AG04450 (cell line): Measurements from ENCODE around the gene ACTL10. TPM values are rescaled to one million over a fixed set of nuclear protein-coding genes. Genes with fewer than 3 reads are reported as not detected.

Experiments
- CTCF ChIA-PET: fragments of 300-600, 350-600 bp; formaldehyde crosslinking; extraction: SDS; loops from one replicate; lab custom pipeline; 2022; ENCODE audit warnings: antibody characterized with exemption, inconsistent platforms; lab: Charles Lee
- POLR2A ChIA-PET: fragments of 350-600 bp; formaldehyde crosslinking; extraction: SDS; loops from one replicate; lab custom pipeline; 2021; ENCODE audit warnings: antibody characterized with exemption, inconsistent platforms; lab: Yijun Ruan, JAX
- DNase-seq: peaks from one replicate; pipeline ENCODE4 v3.0.0-alpha.2; 2011; ENCODE audit warnings: low read depth, low spot score
- H3K27ac ChIP-seq: one replicate; pipeline ENCODE4 v1.5.1; 2012; ENCODE audit warnings: low read depth, low read length, control low read depth
- H3K27me3 ChIP-seq: one replicate; pipeline ENCODE4 v1.6.0; 2012; ENCODE audit warnings: low read length; ENCODE audit not compliant: control insufficient read depth, insufficient read depth
- H3K4me3 ChIP-seq: 2 replicates; pipeline ENCODE4 v1.5.1; 2011; ENCODE audit warnings: mild to moderate bottlenecking, low read depth, low read length, control low read depth
- H3K9me3 ChIP-seq: 2 replicates; pipeline ENCODE4 v1.5.1; 2012; ENCODE audit warnings: low read length; ENCODE audit not compliant: control insufficient read depth, insufficient read depth
- polyA plus RNA-seq: library from polyadenylated mRNA; depleted of rRNA; stranded (reverse); fragments of >200 nt; gene quantifications from 2 replicates; pipeline ENCODE4 v1.2.3, GENCODE V29; 2011
- TF ChIP-seq, protein P1 (sequence below): IDR thresholded peaks from 2 replicates; pipeline ENCODE4 v1.5.1; 2011; ENCODE audit warnings: low read depth, low read length, control low read depth, inconsistent platforms

The ACTL10 gene
- polyA plus RNA-seq, 1 experiment, result 0.41 TPM

DNA sequence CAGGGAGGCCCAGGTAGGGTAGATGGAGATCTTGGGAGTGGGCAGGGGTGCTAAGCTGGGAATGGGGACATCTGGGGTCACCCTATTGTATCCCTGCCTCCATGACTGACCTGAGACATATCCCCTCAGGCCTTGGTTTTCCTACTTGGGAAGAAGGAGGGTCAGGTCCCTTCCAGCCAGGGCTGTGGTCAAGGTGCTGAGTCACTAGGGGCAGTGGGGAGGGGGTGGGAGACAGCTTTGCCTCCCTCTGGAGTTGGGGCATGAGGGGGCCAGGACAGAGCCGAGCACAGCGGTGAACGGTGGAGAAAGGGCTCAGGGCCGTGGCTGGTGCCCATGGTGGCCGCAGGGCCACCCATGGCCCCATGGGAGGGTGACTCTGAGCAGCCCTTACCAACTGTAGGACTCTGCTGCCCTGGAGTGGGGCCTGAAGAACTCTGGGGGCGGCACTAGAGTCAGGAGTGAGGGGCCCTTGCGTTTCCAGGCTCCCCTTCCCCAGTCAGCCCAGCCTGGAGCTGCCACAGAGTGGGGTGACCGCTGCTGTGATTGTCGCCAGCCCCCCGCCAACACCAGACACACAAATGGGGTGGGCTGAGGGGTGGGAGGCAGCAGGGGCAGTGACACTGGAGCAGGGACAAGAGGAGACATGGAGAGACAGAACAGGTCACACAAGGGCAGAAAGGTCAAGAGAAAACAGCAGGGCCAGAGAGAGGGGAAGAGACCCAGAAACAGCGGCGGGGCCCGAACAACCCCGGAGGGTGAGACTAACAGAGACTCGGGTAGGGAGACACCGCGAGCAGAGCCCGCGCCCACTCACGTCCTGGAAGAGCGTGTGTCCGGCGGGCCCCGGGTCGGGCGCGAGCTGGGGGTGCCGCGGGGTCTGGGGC is 6.9 kb downstream of the ACTL10 start:
- TF ChIP-seq, protein P1, sequence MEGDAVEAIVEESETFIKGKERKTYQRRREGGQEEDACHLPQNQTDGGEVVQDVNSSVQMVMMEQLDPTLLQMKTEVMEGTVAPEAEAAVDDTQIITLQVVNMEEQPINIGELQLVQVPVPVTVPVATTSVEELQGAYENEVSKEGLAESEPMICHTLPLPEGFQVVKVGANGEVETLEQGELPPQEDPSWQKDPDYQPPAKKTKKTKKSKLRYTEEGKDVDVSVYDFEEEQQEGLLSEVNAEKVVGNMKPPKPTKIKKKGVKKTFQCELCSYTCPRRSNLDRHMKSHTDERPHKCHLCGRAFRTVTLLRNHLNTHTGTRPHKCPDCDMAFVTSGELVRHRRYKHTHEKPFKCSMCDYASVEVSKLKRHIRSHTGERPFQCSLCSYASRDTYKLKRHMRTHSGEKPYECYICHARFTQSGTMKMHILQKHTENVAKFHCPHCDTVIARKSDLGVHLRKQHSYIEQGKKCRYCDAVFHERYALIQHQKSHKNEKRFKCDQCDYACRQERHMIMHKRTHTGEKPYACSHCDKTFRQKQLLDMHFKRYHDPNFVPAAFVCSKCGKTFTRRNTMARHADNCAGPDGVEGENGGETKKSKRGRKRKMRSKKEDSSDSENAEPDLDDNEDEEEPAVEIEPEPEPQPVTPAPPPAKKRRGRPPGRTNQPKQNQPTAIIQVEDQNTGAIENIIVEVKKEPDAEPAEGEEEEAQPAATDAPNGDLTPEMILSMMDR, result no peak
- ChIA-PET POLR2A (interaction anchor here (1.3 kb wide), 1 partner anchor 12 kb away, joined by 3 read pairs; no protein-coding TSS in a partner anchor), CTCF (interaction anchor here (0.6 kb wide), 2 partner anchors 162 to 230 kb away, joined by 3 read pairs; partner anchors contain the start of gene SNTA1)
- Histone ChIP-seq H3K9me3 (no peaks in the 10 kb centered on the region; the same call in 1 of the 2 replicates), H3K4me3 (peak overlapping the region; percentile 69), H3K27me3 (no peaks in the 10 kb centered on the region), H3K27ac (peak overlapping the region; percentile 21)
- no peak for DNase-seq

DNA sequence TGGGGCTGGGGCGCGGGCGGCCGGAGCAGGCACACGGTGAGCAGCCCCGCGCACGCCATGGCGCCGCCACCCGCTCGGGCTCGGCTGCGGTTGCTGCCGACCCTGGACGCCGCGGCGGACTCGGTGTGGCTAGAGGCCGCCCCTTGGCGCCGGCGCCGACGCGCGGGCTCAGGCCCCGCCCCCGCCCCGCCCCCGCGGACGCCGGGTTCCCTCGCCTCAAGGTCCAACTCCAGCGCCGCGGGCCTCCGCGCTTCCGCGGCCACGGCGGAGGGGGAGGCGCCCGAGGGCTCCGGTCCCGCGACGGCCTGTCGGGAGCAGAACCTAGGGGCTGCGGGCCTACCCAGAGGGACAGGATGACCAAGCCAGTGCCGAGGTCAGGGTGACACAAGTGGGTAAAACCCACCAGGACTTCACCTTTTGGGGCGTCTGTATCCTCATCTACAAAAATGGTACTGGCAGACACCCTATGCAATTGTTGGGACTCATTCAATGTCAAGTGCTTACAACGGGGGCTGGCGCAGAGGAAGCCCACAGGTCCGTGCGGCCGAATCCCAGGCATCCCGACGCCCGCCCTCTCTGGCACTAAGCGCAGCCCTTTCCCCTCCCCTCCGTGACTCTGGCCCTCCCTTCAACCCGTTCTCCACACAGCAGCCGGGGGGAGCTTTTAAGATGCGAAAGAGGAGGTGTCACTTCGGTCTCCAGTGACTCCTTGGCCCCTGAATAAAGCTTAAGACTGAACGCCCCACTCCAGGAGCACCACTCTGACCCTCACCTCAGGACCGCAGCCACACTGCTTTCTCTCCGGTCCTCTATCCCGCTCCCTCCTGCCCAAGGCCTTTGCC is 7.8 kb downstream of the ACTL10 start, which contains the start of gene NECAB3:
TSS of gene NECAB3 (minus strand) at position 135 of the 842 bp plus-strand sequence. CDS start at position 59, 76 bp downstream.
- CTCF ChIA-PET, result interaction anchor here (0.6 kb wide), 1 partner anchor 162 kb away, joined by 3 read pairs; no protein-coding TSS in a partner anchor
- no peaks in the 10 kb centered on the region; the same call in 1 of the 2 replicates for H3K9me3 ChIP-seq
- no peak for DNase-seq
- POLR2A ChIA-PET, result interaction anchor here (1.3 kb wide), 1 partner anchor 11 kb away, joined by 3 read pairs; no protein-coding TSS in a partner anchor
- H3K27me3 ChIP-seq, result no peaks in the 10 kb centered on the region
- peak within 1 kb of the TSS; percentile 47 for H3K27ac ChIP-seq
- H3K4me3 ChIP-seq, result peak within 1 kb of the TSS; percentile 69
- TF ChIP-seq, protein P1, result no peak

DNA sequence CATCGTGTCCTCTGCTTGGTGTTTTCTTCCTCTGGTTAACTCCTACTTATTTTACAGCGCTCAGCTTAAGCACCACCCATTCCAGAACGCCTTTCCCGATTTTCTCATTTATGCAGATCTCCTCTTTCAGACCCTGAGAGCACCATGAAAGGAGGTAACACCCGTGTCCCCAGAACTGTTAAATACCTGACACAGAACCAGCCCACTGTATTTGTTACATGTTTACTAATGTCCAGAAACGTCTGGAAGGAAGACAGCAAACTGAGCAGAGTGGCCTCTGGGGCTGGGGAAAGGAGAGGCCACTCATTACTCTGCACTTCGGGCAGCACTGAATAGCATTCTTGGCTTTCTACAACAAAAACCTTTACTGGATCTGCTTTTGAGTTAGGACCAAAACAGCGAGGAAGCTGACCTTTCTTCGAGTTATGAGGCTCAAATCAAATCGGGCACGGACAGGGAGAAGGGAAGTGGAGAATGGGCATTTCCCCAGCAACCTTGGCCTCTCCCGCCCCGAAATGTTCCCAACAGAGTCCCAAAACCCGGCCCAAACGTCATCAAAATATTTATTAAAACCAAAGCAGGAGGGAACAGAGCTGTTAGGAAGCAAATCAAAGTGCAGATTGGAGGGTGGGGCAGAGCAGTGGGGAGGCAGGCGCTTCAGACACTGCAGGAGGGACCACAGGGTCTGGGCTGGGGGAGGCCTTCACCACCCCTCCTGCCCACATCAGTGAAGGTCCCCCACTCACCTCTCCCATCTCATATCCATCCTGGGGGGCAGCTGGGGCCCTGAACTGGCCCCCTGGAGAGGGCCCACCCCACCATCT is 8.6 kb downstream of the ACTL10 start:
- no peaks in the 10 kb centered on the region; the same call in 1 of the 2 replicates for H3K9me3 ChIP-seq
- no peak for DNase-seq
- ChIA-PET CTCF (interaction anchor here (0.7 kb wide), 1 partner anchor 7 kb away, joined by 3 read pairs; no protein-coding TSS in a partner anchor), POLR2A (interaction anchor here (1.3 kb wide), 1 partner anchor 10 kb away, joined by 3 read pairs; no protein-coding TSS in a partner anchor)
- H3K4me3 ChIP-seq, result peak overlapping the region; percentile 69
- H3K27me3 ChIP-seq, result no peaks in the 10 kb centered on the region
- H3K27ac ChIP-seq, result peak overlapping the region; percentile 52
- TF ChIP-seq, protein P1, result no peak

DNA sequence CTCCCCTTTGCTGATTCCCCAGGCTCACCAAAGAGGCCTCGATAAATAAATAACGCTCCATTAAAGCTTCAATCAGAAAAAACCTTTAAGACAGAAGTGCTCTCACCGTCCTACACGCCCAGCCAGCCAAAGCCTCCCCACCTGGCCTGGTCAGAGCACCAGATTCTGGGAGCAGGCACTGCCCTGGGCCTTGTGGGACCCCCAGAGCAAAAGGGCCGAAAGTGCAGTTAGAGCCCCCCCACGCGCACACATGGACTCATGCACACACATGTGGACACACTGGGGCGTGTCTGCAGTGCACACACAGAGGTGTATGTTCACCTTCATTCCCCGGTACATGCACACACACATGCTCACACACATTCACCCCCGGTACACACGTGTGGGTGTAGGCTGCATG is 9.4 kb downstream of the ACTL10 start:
- DNase-seq, result no peak
- H3K9me3 ChIP-seq, result no peaks in the 10 kb centered on the region; the same call in 1 of the 2 replicates
- ChIA-PET CTCF (no interaction called here), POLR2A (no interaction called here)
- TF ChIP-seq, protein P1, result no peak
- H3K27ac ChIP-seq, result no peak overlapping the region
- H3K27me3 ChIP-seq, result no peaks in the 10 kb centered on the region
- no peak overlapping the region for H3K4me3 ChIP-seq
